ENCODE results near the gene GATA2.

The GATA2 gene

GRCh38 chr3:128492671-128493569 lies at the start of gene GATA2:
Gene GATA2, minus strand, starts transcription at chr3:128493201. Its CDS starts 6,170 bp downstream, at chr3:128487031.
- no peaks in the 10 kb centered on the region for H3K36me3 ChIP-seq (ENCODE audit: control insufficient read depth in 2 of 2, insufficient read depth in 2 of 2, low read length in 2 of 2)
- no peak within 1 kb of the TSS for H3K9ac ChIP-seq (ENCODE audit: low read length in 2 of 2)
- no peak within 1 kb of the TSS for H3K27ac ChIP-seq (ENCODE audit: low read length)
- peaks cover 55% of the 10 kb centered on the region for H3K4me1 ChIP-seq (ENCODE audit: control insufficient read depth, insufficient read depth, low read length)
- peaks cover 77 to 88% of the 10 kb centered on the region in 2 donors for H3K27me3 ChIP-seq (ENCODE audit: control insufficient read depth in 1 of 2, insufficient read depth in 2 of 2, low read length in 2 of 2)
- no peak within 1 kb of the TSS for H3K4me3 ChIP-seq (ENCODE audit: low read length in 2 of 2)
- no peaks in the 10 kb centered on the region for H3K9me3 ChIP-seq (ENCODE audit: control insufficient read depth in 2 of 2, low read length in 2 of 2)

GRCh38 chr3:128541246-128541645 lies 48.2 kb upstream of the GATA2 start:
- Histone ChIP-seq H3K4me1 (ENCODE audit: control insufficient read depth, insufficient read depth, low read length) (no peaks in the 10 kb centered on the region), H3K9ac (ENCODE audit: low read length in 2 of 2) (no peak overlapping the region), H3K27me3 (ENCODE audit: control insufficient read depth in 1 of 2, insufficient read depth in 2 of 2, low read length in 2 of 2) (peaks cover 3 to 5% of the 10 kb centered on the region in 2 donors), H3K9me3 (ENCODE audit: control insufficient read depth in 2 of 2, low read length in 2 of 2) (peaks cover 0 to 5% of the 10 kb centered on the region in 2 donors), H3K4me3 (ENCODE audit: low read length in 2 of 2) (no peak overlapping the region), H3K27ac (ENCODE audit: low read length) (no peak overlapping the region), H3K36me3 (ENCODE audit: control insufficient read depth in 2 of 2, insufficient read depth in 2 of 2, low read length in 2 of 2) (no peaks in the 10 kb centered on the region)

DNA sequence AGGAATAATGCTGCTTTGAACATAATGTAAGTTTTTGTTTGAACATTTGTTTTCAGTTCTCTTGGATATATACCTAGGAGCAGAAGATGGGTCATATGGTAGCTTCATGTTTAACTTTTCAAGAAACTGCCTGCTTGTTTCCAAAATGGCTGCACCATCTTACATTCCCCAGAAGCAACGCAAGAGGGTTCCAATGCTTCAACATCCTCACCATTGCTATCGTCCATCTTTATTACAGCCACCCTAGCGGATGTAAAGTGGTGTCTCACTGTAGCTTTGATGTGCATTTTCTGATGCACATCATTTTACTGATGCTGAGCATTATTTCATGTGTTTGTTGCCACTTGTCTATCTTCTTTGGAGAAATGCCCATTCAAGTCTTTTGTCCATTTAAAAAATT lies 46.4 kb upstream of the GATA2 start:
- Histone ChIP-seq H3K36me3 (ENCODE audit: control insufficient read depth in 2 of 2, insufficient read depth in 2 of 2, low read length in 2 of 2) (no peaks in the 10 kb centered on the region), H3K27me3 (ENCODE audit: control insufficient read depth in 1 of 2, insufficient read depth in 2 of 2, low read length in 2 of 2) (peaks cover 3 to 7% of the 10 kb centered on the region in 2 donors), H3K27ac (ENCODE audit: low read length) (no peak overlapping the region), H3K9ac (ENCODE audit: low read length in 2 of 2) (no peak overlapping the region), H3K4me3 (ENCODE audit: low read length in 2 of 2) (no peak overlapping the region), H3K9me3 (ENCODE audit: control insufficient read depth in 2 of 2, low read length in 2 of 2) (peaks cover 0 to 5% of the 10 kb centered on the region in 2 donors), H3K4me1 (ENCODE audit: control insufficient read depth, insufficient read depth, low read length) (no peaks in the 10 kb centered on the region)

GRCh38 chr3:128537091-128537703 lies 44.2 kb upstream of the GATA2 start:
- no peak overlapping the region for H3K9ac ChIP-seq (ENCODE audit: low read length in 2 of 2)
- no peaks in the 10 kb centered on the region for H3K4me1 ChIP-seq (ENCODE audit: control insufficient read depth, insufficient read depth, low read length)
- H3K9me3 ChIP-seq (ENCODE audit: control insufficient read depth in 2 of 2, low read length in 2 of 2): no peaks in the 10 kb centered on the region
- no peak overlapping the region for H3K27ac ChIP-seq (ENCODE audit: low read length)
- no peak overlapping the region for H3K4me3 ChIP-seq (ENCODE audit: low read length in 2 of 2)
- peaks cover 3 to 10% of the 10 kb centered on the region in 2 donors for H3K27me3 ChIP-seq (ENCODE audit: control insufficient read depth in 1 of 2, insufficient read depth in 2 of 2, low read length in 2 of 2)
- H3K36me3 ChIP-seq (ENCODE audit: control insufficient read depth in 2 of 2, insufficient read depth in 2 of 2, low read length in 2 of 2): no peaks in the 10 kb centered on the region

- H3K27me3 ChIP-seq (ENCODE audit: control insufficient read depth in 1 of 2, insufficient read depth in 2 of 2, low read length in 2 of 2): peaks cover 0 to 10% of the 10 kb centered on the region in 2 donors
- no peak overlapping the region for H3K4me3 ChIP-seq (ENCODE audit: low read length in 2 of 2)
- H3K4me1 ChIP-seq (ENCODE audit: control insufficient read depth, insufficient read depth, low read length): no peaks in the 10 kb centered on the region
- no peaks in the 10 kb centered on the region for H3K9me3 ChIP-seq (ENCODE audit: control insufficient read depth in 2 of 2, low read length in 2 of 2)
- no peaks in the 10 kb centered on the region for H3K36me3 ChIP-seq (ENCODE audit: control insufficient read depth in 2 of 2, insufficient read depth in 2 of 2, low read length in 2 of 2)
- no peak overlapping the region for H3K27ac ChIP-seq (ENCODE audit: low read length)
- no peak overlapping the region for H3K9ac ChIP-seq (ENCODE audit: low read length in 2 of 2)
Observed at GRCh38 chr3:128532012-128532983, 39.3 kb upstream of the GATA2 start.

- H3K27me3 ChIP-seq (ENCODE audit: control insufficient read depth in 1 of 2, insufficient read depth in 2 of 2, low read length in 2 of 2): peaks cover 10 to 14% of the 10 kb centered on the region in 2 donors
- no peaks in the 10 kb centered on the region for H3K4me1 ChIP-seq (ENCODE audit: control insufficient read depth, insufficient read depth, low read length)
- no peak overlapping the region for H3K27ac ChIP-seq (ENCODE audit: low read length)
- H3K36me3 ChIP-seq (ENCODE audit: control insufficient read depth in 2 of 2, insufficient read depth in 2 of 2, low read length in 2 of 2): no peaks in the 10 kb centered on the region
- no peak overlapping the region for H3K9ac ChIP-seq (ENCODE audit: low read length in 2 of 2)
- no peaks in the 10 kb centered on the region for H3K9me3 ChIP-seq (ENCODE audit: control insufficient read depth in 2 of 2, low read length in 2 of 2)
- no peak overlapping the region for H3K4me3 ChIP-seq (ENCODE audit: low read length in 2 of 2)
Observed at GRCh38 chr3:128524374-128525299, 31.6 kb upstream of the GATA2 start.

GRCh38 chr3:128523591-128523990 lies 30.6 kb upstream of the GATA2 start:
- H3K4me3 ChIP-seq (ENCODE audit: low read length in 2 of 2): no peak overlapping the region
- peaks cover 13 to 16% of the 10 kb centered on the region in 2 donors for H3K27me3 ChIP-seq (ENCODE audit: control insufficient read depth in 1 of 2, insufficient read depth in 2 of 2, low read length in 2 of 2)
- no peak overlapping the region for H3K27ac ChIP-seq (ENCODE audit: low read length)

GRCh38 chr3:128521715-128522114 lies 28.7 kb upstream of the GATA2 start:
- no peak overlapping the region for H3K9ac ChIP-seq (ENCODE audit: low read length in 2 of 2)
- H3K36me3 ChIP-seq (ENCODE audit: control insufficient read depth in 2 of 2, insufficient read depth in 2 of 2, low read length in 2 of 2): no peaks in the 10 kb centered on the region
- H3K4me3 ChIP-seq (ENCODE audit: low read length in 2 of 2): no peak overlapping the region
- H3K27me3 ChIP-seq (ENCODE audit: control insufficient read depth in 1 of 2, insufficient read depth in 2 of 2, low read length in 2 of 2): peaks cover 20 to 26% of the 10 kb centered on the region in 2 donors
- no peak overlapping the region for H3K27ac ChIP-seq (ENCODE audit: low read length)
- no peaks in the 10 kb centered on the region for H3K9me3 ChIP-seq (ENCODE audit: control insufficient read depth in 2 of 2, low read length in 2 of 2)
- H3K4me1 ChIP-seq (ENCODE audit: control insufficient read depth, insufficient read depth, low read length): no peaks in the 10 kb centered on the region

More at GRCh38 chr3:128523591-128523990, 30.6 kb upstream of the GATA2 start:
- no peaks in the 10 kb centered on the region for H3K36me3 ChIP-seq (ENCODE audit: control insufficient read depth in 2 of 2, insufficient read depth in 2 of 2, low read length in 2 of 2)
- H3K9me3 ChIP-seq (ENCODE audit: control insufficient read depth in 2 of 2, low read length in 2 of 2): no peaks in the 10 kb centered on the region
- no peak overlapping the region for H3K9ac ChIP-seq (ENCODE audit: low read length in 2 of 2)
- H3K4me1 ChIP-seq (ENCODE audit: control insufficient read depth, insufficient read depth, low read length): no peaks in the 10 kb centered on the region

GRCh38 chr3:128518587-128519490 lies 25.8 kb upstream of the GATA2 start:
- H3K9ac ChIP-seq (ENCODE audit: low read length in 2 of 2): no peak overlapping the region
- H3K9me3 ChIP-seq (ENCODE audit: control insufficient read depth in 2 of 2, low read length in 2 of 2): peaks cover 0 to 3% of the 10 kb centered on the region in 2 donors
- H3K4me1 ChIP-seq (ENCODE audit: control insufficient read depth, insufficient read depth, low read length): no peaks in the 10 kb centered on the region
- no peak overlapping the region for H3K4me3 ChIP-seq (ENCODE audit: low read length in 2 of 2)
- peaks cover 20 to 26% of the 10 kb centered on the region in 2 donors for H3K27me3 ChIP-seq (ENCODE audit: control insufficient read depth in 1 of 2, insufficient read depth in 2 of 2, low read length in 2 of 2)
- H3K27ac ChIP-seq (ENCODE audit: low read length): no peak overlapping the region
- no peaks in the 10 kb centered on the region for H3K36me3 ChIP-seq (ENCODE audit: control insufficient read depth in 2 of 2, insufficient read depth in 2 of 2, low read length in 2 of 2)

Measured in stomach smooth muscle (tissue), 2 donors.